Measurements from ENCODE around the gene NPC1.

Gene NPC1

DNA sequence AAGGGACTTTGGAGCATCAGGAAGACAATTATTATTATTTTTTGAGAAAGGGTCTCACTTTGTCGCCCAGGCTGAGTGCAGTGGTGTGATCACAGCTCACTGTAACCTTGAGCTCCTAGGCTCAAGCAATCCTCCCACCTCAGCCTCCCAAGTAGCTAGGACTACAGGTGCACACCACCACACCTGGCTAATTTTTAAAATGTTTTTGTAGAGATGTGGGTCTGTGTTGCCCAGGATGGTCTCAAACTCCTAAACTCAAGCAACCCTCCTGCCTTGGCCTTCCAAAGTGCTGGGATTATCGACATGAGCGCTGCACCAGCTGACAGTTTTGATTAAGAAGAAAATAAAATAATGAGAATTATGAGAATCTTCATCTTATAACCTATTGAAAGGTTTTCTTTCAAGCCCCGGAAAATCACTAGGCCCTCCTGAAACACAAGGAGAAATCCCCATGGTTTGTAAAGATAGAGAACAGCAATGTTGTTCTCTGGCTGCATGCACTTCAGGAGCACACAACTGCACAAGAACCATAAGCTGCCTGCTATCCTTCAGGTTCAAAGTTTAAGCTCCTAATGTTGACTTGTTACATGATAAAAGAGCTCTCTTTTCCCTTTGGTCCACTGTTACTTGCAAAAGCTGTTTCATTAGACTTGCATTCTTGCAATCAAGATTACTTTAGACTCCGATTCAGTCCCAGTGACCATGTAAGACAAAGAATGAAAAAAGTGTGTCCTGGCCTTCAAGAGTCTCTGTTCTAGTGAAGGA lies 16.8 kb downstream of the NPC1 start:
- TF ChIP-seq CTCF (IDR thresholded peaks at IDR 0.05; ENCODE audit: low read depth, low read length) = no peak
- H3K27ac ChIP-seq = no peak overlapping the region
- peaks cover 10% of the 10 kb centered on the region for H3K36me3 ChIP-seq
- no peak overlapping the region for H3K4me3 ChIP-seq (ENCODE audit: low read depth, low read length)
- H3K27me3 ChIP-seq (ENCODE audit: insufficient read depth, low read depth, severe bottlenecking) = no peaks in the 10 kb centered on the region
- H3K9me3 ChIP-seq (ENCODE audit: severe bottlenecking) = no peaks in the 10 kb centered on the region
- no peak for DNase-seq

GRCh38 chr18:23568281-23569138 lies 17.8 kb downstream of the NPC1 start:
- H3K4me3 ChIP-seq (ENCODE audit: low read depth, low read length) = no peak overlapping the region
- no peak for DNase-seq
- H3K27ac ChIP-seq = no peak overlapping the region

GRCh38 chr18:23567671-23568070 lies 18.6 kb downstream of the NPC1 start:
- Histone ChIP-seq H3K4me3 (ENCODE audit: low read depth, low read length) (no peak overlapping the region), H3K27me3 (ENCODE audit: insufficient read depth, low read depth, severe bottlenecking) (no peaks in the 10 kb centered on the region), H3K27ac (no peak overlapping the region), H3K36me3 (peaks cover 10% of the 10 kb centered on the region), H3K9me3 (ENCODE audit: severe bottlenecking) (no peaks in the 10 kb centered on the region)
- no peak for TF ChIP-seq CTCF (IDR thresholded peaks at IDR 0.05; ENCODE audit: low read depth, low read length)
- no peak for DNase-seq

More at GRCh38 chr18:23568281-23569138, 17.8 kb downstream of the NPC1 start:
- H3K36me3 ChIP-seq = peaks cover 10% of the 10 kb centered on the region
- no peak for TF ChIP-seq CTCF (IDR thresholded peaks at IDR 0.05; ENCODE audit: low read depth, low read length)
- H3K9me3 ChIP-seq (ENCODE audit: severe bottlenecking) = no peaks in the 10 kb centered on the region
- H3K27me3 ChIP-seq (ENCODE audit: insufficient read depth, low read depth, severe bottlenecking) = no peaks in the 10 kb centered on the region

DNA sequence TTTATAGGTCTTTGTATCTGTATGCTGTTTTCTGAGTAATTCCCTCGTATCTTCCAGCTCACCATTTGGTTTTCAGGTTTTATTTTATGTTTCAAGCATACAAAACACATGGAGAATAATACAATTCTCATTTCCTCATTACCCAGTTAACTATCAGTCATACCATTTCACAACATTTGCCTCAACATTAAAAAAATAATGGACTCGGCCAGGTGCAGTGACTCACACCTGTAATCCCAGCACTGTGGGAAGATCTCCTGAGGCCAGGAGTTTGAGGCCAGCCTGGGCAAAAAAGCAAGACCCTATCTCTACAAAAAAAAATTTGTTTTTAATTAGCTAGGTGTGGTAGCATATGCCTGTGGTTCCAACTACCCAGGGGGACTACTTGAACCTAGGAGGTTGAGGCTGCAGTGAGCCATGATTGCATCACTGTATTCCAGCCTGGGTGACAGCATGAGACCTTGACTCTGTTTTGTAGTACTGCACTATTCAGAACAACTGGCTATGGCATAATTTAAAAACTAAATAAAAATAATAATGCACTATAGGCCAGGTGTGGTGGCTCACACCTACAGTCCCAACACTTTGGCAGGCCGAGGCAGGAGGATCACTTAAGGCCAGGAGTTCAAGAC lies 20.3 kb downstream of the NPC1 start:
- Histone ChIP-seq H3K9me3 (ENCODE audit: severe bottlenecking) (no peaks in the 10 kb centered on the region), H3K4me3 (ENCODE audit: low read depth, low read length) (no peak overlapping the region), H3K27me3 (ENCODE audit: insufficient read depth, low read depth, severe bottlenecking) (no peaks in the 10 kb centered on the region), H3K27ac (no peak overlapping the region), H3K36me3 (peaks cover 17% of the 10 kb centered on the region)
- no peak for TF ChIP-seq CTCF (IDR thresholded peaks at IDR 0.05; ENCODE audit: low read depth, low read length)
- DNase-seq = no peak

DNA sequence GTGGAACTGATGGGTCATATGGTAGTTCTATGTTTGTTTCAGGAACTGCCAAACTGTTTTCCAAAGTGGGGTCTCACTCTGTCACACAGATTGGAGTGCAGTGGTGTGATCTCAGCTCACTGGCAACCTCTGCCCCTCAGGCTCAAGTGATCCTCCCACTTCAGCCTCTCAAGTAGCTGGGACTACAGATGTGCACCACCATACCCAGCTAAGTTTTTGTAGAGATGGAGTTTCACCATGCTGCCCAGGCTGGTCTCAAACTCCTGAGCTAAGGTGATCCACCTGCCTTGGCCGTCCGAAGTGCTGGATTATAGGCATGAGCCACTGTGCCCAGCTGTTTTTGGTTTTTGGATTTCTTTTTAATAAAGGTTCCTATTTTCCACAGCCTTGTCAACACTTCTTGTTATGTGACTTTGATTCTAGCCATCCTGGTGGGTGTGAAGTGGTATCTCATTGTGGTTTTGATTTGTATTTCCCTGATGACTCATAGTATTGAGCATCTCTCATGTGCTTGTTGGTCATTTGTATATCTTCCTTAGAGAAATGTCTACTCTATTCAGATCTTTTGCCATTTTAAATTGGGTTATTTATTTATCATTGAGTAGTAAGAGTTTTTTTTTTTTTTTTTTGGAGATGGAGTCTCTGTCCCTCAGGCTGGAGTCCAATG lies 22.8 kb downstream of the NPC1 start:
- peaks cover 24% of the 10 kb centered on the region for H3K36me3 ChIP-seq
- no peak for DNase-seq

More for the DNA sequence above, 22.8 kb downstream of the NPC1 start:
- Histone ChIP-seq H3K4me3 (ENCODE audit: low read depth, low read length) (no peak overlapping the region), H3K9me3 (ENCODE audit: severe bottlenecking) (no peaks in the 10 kb centered on the region), H3K27ac (no peak overlapping the region), H3K27me3 (ENCODE audit: insufficient read depth, low read depth, severe bottlenecking) (no peaks in the 10 kb centered on the region)
- TF ChIP-seq CTCF (IDR thresholded peaks at IDR 0.05; ENCODE audit: low read depth, low read length) = no peak
